ENCODE data around the gene MBTPS1.
"Not testable (repeated sequence)": the region's sequence is repeated elsewhere in the genome, so short reads cannot be mapped to it uniquely, and the experiment has no call there.

MBTPS1 gene

DNA sequence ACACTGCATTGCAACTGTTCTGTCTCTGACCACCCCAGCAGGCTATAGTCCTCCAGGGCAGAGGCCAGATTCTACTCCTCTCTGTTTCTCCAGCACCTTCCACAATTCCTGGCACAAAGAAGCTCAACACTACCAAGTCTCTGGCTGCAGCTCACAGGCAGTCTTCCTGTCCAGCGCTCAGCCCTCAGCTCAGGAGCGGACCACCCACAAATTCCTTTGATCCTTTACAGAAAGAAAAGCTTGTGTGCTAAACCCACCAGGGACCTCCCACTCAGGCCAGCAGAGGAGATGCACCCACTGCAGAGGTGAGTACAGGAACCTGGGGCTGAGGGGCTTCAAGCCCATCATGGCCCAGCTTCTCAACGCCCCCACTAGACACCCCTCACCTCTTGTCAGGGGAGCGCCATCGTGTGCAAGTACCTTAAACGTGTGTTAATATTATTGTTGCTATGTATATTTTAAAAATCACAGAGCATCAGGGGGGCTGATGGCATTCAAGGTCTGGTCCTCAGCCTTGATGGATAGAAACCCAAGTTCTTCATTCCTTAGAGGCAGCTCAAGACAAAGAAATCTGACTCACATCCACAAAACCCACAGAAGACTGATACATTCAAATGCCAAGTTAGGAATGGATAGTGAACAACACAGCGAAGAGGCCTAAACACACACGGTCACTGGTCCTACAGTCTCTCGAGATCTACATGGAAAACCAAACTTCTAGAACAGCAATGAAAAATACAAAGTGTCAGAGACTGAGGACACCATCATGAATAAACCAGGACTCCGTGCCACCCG lies 19.8 kb upstream of the MBTPS1 start:
- no peak for DNase-seq

- no peak for DNase-seq
Measured at GRCh38 chr16:84132527-84133285, 16.0 kb upstream of the MBTPS1 start.

DNA sequence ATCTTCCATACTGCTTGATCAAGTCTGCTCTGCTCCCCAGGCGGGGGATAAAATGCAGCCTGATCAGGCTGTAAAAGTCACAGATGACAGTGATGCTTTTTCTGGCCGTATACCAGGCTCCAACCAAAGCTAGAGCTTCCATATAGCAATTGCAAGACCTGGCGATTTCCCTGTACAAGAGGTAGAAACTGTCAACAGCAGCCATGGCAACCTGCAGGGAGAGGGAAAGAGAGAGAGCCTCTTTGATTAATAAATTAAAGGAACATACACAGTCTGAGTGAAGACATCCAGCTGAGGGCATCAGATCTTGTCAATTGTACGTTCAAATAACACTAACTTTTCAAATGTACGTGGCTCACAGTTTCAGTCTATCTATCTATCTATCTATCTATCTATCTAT lies 14.4 kb upstream of the MBTPS1 start:
- no peak for DNase-seq

DNA sequence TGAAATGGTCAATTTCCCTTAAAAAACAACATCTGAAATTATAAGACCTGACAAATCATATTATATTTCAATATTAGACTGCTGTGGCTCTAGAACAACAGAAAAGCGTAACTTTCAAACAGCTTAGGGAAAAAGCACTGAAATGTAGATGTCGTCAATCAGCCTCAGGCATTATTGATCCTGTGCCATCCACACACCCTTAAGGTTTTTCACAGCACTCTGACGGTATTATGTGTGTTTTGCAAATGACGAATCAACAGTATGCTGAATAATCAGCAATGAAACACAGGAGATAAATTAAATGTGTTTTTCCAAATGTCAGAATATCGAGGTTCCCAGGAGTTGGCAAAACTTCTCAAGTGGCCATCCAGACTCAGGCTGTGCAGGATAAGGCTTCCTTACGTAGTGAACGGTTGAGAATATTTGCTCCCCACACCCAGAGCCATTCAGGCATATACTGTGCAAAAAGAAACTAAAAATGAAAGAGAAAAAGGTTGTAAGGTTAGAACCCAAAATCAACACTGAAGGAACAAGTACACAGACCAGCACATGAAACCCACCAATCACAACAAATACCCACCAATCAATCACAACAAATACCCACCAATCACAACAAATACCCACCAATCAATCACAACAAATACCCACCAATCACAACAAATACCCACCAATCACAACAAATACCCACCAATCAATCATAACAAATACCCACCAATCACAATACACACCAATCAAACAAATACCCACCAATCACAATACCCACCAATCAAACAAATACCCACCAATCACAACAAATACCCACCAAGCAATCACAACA lies 7.7 kb upstream of the MBTPS1 start:
- no peak for DNase-seq

GRCh38 chr16:84121007-84121406 lies 4.3 kb upstream of the MBTPS1 start:
- no peak for DNase-seq

DNA sequence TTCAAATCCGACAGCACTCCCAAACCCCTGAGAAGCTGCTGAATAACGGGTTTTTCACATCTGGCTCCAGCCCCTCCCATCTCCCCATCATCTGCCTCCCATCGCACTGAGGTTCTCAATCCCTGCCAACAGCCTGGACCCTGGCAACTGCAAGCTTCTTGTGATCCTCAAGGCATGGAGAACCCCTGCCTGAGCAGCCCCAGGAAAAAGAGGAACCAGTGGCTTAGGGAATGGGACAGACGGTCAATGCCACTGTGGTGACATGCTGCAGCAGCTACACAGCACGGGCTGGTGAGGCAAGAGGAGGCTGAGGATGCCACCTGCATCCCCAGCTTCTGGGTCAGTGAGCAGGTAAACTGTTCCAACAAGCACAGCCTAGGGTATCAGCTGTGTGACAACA lies 3.3 kb upstream of the MBTPS1 start:
- DNase-seq, result no peak

DNA sequence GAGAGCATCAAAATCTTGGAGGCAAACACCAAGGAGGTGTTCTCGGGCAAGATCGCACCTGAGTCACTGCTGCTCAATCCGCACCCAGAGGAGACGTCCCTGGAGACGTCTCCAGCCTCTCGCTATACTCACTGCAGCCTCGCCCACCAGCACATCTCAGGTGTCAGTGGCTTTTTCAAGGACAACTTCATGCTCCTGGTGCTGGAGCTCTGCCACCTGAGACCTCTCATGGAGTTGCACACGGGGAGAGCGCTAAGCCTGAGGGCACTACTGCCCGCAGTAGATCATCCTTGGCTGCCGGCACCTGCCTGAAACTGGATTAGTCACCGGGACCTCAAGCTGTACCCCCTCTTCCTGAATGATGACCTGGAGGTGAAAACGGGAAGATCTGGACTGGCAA lies 2.6 kb upstream of the MBTPS1 start:
- DNase-seq, result no peak

DNA sequence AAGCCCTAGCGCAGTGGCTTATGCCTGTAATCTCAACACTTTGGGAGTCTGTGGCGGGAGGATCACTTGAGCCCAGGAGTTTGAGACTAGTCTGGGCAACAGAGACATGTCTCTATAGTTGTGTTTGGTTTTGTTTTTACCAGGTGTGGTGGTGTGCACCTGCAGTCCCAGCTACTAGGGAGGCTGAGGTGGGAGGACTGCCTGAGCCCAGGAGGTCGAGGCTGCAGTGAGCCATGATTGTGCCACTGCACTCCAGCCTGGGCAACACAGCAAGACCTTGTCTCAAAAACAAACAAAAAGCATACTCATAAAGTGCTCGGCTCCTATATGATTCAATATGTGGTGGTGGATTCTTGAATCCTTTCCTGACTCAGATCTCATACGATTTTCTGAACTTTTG lies 1.6 kb upstream of the MBTPS1 start:
- not testable (repeated sequence) for DNase-seq

- no peak for DNase-seq
Measured at GRCh38 chr16:84117494-84117843, 727 bp upstream of the MBTPS1 start.

- peak in 2 of 4 experiments; percentile 61 to 62 for DNase-seq
Measured at GRCh38 chr16:84115919-84116719, 623 bp downstream of the MBTPS1 start.

GRCh38 chr16:84111949-84112348 lies 4.8 kb downstream of the MBTPS1 start:
- DNase-seq, result not testable (repeated sequence)

DNA sequence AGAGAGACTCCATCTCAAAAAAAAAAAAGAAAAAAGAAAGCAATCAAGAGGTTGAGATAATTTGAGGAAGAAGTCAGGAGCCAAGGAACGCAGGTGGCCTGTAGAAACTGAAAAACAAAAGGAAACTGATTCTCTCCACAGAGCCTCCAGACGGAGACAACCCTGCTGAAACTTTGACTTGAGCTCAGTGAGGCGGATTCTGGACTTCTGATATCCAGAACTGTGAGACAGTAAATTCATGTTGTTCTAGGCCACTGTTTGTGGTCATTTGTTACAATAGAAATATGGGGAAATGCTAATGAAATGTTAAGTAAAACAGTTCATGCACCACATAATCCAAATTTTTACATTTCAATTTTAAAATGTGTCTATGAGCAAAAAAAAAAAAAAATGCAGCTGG lies 5.2 kb downstream of the MBTPS1 start:
- no peak for DNase-seq

GRCh38 chr16:84110527-84110926 lies 6.2 kb downstream of the MBTPS1 start:
- DNase-seq, result no peak

DNA sequence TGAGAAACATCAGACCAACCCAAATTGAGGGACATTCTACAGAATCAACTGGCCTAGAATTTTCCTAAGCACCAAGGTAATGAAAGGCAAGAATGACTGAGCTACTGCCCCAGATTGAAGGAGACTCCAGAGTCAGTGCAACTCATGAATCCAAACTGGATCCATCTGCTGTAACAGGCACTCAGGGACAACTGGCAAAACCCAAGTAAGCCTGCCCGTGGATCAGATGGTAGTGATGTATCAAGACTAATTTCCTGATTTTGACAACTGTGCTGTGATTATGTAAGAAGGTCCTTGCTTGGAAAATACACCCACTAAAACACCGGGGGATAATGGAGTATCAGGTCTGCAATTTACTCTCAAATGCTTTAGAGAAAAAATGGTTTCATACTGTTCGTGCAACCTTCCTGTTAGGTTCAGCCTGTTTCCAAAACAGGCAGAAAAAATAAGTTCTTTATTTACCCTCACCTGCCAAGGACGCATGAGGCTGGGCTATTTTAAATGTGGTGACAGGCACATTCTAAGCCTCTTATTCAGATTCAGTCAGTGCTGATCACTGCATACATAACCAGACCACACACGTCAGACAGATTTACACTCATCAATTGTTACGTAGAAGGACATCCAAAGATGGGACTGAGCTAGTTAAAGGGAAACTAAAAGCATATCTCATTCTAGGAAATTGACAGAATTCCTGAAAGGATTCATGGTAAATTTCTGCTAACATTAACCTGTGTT lies 7.0 kb downstream of the MBTPS1 start:
- DNase-seq, result no peak

GRCh38 chr16:84107921-84108320 lies 8.8 kb downstream of the MBTPS1 start:
- no peak for DNase-seq

DNA sequence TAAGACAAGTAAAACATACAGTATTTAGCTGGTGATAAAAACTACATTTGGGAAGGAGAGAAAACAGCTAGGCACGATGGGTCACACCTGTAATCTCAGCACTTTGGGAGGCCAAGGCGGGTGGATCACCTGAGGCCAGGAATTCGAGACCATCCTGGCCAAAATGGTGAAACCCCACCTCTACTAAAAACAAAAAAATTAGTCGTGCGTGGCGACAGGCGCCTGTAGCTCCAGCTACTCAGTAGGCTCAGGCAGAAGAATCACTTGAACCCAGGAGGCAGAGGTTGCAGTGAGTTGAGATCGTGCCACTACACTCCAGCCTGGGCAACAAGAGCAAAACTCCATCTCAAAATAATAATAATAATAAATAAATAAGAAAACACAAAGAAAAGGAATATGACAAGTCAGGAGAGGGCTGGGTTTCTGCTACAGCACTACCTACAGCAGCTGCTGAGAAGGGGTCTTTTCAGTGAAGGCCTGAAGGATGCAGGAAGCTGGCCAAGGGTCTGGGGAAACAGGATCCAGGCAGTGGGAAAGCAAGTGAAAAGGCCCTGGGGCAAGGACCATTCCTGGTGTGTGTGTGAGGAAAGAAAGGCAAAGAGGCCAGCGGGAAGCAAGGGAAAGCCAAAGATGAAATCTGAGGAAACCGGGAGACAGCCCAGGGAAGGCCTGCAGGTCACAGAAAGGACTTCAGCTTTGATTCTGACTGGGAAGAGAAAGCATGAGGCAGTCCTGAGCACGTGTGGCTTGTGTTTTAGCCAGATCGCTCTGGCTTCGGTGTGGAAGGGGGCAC lies 10.6 kb downstream of the MBTPS1 start:
- no peak for DNase-seq

DNA sequence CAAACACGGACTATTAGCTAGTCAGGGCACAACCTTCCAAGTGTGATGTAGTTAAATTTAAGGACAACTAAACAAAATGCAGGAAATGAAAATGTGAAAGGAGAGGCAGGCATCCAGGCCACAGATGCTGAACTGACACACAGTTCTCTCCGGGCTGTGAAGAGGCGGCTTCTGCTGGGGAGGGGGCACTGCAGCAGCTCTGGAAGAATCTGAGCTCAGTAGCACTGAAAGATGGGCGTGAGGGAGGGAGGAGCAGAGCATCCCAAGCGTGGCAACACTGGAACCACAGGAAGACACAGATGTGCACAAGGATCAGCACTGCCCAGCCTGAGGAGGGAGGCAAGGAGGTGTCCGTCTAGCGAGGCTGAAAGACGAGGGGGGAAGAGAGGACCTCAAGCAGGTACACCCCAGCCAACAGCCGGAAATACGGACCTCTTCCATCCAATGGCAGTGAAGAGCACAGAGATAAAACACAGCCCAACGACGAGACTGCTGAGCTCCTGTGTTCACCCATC lies 11.4 kb downstream of the MBTPS1 start:
- no peak for DNase-seq

- no peak for DNase-seq
Measured at GRCh38 chr16:84104231-84104630, 12.5 kb downstream of the MBTPS1 start.

DNA sequence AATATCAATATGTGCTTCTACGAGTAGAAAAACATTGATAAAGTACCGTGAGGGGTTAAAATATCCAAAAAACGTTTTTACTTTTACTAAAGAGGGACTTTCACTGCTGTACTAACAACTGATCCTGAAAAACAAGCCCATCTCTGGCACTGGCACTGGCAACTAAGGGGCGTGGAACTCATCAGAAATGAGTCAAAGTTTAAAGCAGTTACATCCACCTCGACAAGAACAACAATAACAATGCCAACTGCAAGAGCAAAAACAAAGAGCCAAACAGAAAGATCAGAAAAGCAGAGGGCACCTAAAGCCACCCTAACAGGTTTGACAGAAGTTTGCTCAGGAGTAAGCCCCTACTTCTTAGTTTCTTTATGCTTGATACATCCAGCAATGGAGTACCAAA lies 13.1 kb downstream of the MBTPS1 start:
- no peak for DNase-seq

- DNase-seq, result no peak
Measured at GRCh38 chr16:84098939-84099338, 17.8 kb downstream of the MBTPS1 start.

DNA sequence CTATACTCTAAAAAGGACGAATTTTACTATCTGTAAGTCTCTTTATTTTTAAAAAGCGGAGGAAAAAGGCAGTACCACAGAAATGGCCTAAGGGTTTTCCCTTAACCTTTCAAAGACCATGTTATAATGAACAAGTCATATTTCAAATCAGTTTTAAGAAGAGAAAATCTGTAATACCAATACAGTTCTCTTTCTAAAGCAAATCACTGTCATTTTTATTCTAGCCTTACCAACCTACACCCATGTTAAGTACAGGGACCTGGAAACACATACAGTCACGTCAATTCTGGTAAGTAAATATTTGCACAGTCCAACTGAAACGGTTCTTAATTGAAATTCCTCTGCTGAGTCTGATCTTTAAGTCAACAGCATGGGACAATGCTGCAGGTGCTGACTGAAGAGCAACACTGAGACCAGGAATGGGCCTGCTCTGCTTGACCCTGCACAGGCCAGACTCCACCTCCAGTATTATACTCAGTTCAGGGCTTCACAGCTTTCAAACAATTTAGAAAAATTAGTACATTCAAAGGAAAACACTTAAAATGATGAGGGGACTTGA lies 20.2 kb downstream of the MBTPS1 start:
- no peak for DNase-seq
